PFSK-1 (cell line): ENCODE data around the gene AQP12B.

Experiments used
- POLR2AphosphoS5 ChIP-seq: IDR thresholded peaks from 2 replicates; pipeline ENCODE4 v1.6.1; 2012; ENCODE audit warnings: low read depth, mild to moderate bottlenecking, control low read depth, low read length, moderate library complexity
- TAF1 ChIP-seq: IDR thresholded peaks from 2 replicates; pipeline ENCODE4 v1.6.1; 2012; ENCODE audit warnings: low read length, control low read depth, borderline replicate concordance; ENCODE audit not compliant: insufficient read depth

DNA sequence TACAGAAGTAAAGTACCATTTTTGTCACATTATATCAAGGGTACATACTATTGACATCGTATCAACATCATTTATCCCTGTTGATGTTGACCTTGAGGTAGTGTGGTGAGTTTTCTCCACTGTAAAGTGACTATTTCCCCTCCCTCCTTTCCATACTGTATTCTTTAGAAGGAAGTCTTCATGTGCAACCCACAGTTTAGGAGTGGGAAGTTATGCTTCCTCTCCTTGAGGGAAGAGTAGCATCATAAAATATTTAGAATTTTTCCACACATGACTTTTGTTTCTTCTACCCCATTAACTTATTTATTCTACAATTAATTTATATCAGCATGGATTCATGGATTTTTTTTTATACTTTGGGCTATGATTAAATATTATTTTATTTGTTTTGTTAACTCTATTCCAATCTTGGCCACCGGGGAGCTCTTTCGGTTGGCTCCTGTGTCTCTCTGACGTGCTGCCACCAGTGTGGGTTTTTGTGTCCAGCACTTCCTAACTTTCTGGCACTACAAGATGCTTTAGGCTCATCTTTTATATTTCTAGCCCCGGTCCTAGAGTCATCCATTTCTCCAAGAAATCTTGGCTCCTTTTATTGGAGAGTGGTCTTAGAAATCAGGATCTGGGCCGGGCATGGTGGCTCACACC lies 19.0 kb downstream of the AQP12B start:
- TF ChIP-seq TAF1 (no peak), POLR2AphosphoS5 (no peak)
